DOHH2 (cell line): ENCODE measurements around the gene ARHGAP19.

Source experiments
- H3F3A ChIP-seq: fragments of 200-600 bp; sonication (generic), shearing (Covaris generic); 2 replicates; pipeline ENCODE4 v1.6.0; 2016; ENCODE audit warnings: antibody characterized with exemption, mild to moderate bottlenecking; ENCODE audit not compliant: control insufficient read depth, insufficient read depth
- H3K27ac ChIP-seq: fragments of 200-600 bp; sonication (generic); 2 replicates; pipeline ENCODE4 v1.5.1; 2014; ENCODE audit warnings: low read depth, mild to moderate bottlenecking, low read length, moderate library complexity
- H3K27me3 ChIP-seq: fragments of 200-600 bp; sonication (generic); 2 replicates; pipeline ENCODE4 v1.6.1; 2014; ENCODE audit warnings: mild to moderate bottlenecking, low read length, mixed read lengths; ENCODE audit not compliant: control insufficient read depth
- H3K36me3 ChIP-seq: fragments of 200-600 bp; sonication (generic); 2 replicates; pipeline ENCODE4 v1.6.1; 2014; ENCODE audit warnings: mild to moderate bottlenecking, low read length, moderate library complexity, mixed read lengths; ENCODE audit not compliant: control insufficient read depth
- H3K4me1 ChIP-seq: fragments of 200-600 bp; sonication (generic); 2 replicates; pipeline ENCODE4 v1.6.1; 2014; ENCODE audit warnings: mild to moderate bottlenecking, low read length, mixed read lengths; ENCODE audit not compliant: control insufficient read depth
- H3K4me2 ChIP-seq: fragments of 200-600 bp; sonication (generic); 2 replicates; pipeline ENCODE4 v1.6.0; 2014; ENCODE audit warnings: mild to moderate bottlenecking, low read length, moderate library complexity
- H3K4me3 ChIP-seq: fragments of 200-600 bp; sonication (generic); 2 replicates; pipeline ENCODE4 v1.5.1; 2014; ENCODE audit warnings: mild to moderate bottlenecking, low read length, mixed read lengths
- H3K79me2 ChIP-seq: fragments of 200-600 bp; sonication (generic); 2 replicates; pipeline ENCODE4 v1.6.1; 2014; ENCODE audit warnings: mild to moderate bottlenecking, low read length, mixed read lengths; ENCODE audit not compliant: control insufficient read depth
- H3K9me2 ChIP-seq: fragments of 200-600 bp; sonication (generic); replicated peaks from 2 replicates; pipeline ENCODE4 v1.6.1; 2014; ENCODE audit warnings: mild to moderate bottlenecking, low read length, mixed read lengths; ENCODE audit not compliant: control insufficient read depth
- H3K9me3 ChIP-seq: fragments of 200-600 bp; sonication (generic); 2 replicates; pipeline ENCODE4 v1.6.1; 2014; ENCODE audit warnings: antibody characterized with exemption, low read length, mixed read lengths; ENCODE audit not compliant: control insufficient read depth, insufficient read depth
- H4K20me1 ChIP-seq: fragments of 200-600 bp; sonication (generic); 2 replicates; pipeline ENCODE4 v1.6.0; 2014; ENCODE audit warnings: low read depth, mild to moderate bottlenecking, antibody characterized with exemption, low read length, moderate library complexity; ENCODE audit not compliant: control insufficient read depth, insufficient read depth
- CTCF ChIP-seq: fragments of 200-600 bp; sonication (generic); IDR thresholded peaks from one replicate; pipeline ENCODE4 v1.5.1; 2014; ENCODE audit warnings: antibody characterized with exemption, mild to moderate bottlenecking, low read depth, low read length; ENCODE audit not compliant: poor library complexity, severe bottlenecking
- EZH2phosphoT487 ChIP-seq: fragments of 200-600 bp; sonication (generic); IDR thresholded peaks from 2 replicates; pipeline ENCODE4 v1.6.1; 2017; ENCODE audit warnings: borderline replicate concordance, mild to moderate bottlenecking, antibody characterized with exemption, low read length, moderate library complexity, mixed read lengths

The ARHGAP19 gene

DNA sequence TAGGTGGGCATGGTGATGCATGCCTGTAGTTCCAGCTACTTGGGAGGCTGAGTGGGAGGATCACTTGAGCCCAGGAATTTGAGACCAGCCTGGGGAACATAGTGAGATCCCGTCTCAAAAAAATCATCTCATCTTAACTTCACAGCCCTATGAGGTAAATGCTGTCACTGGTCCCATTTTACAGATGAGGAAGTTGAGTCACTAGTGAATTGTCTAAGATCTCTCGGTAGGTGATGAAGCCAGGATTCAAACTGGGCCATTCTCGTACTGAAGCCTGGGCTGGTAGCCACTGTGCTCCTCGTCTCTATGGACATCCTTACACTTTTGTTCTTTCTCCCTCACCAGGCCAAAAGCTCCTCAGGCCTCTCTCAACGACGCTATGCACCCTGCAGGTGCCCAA, 113.1 kb downstream of the ARHGAP19 start:
- peaks cover 49% of the 10 kb centered on the region for H3K27me3 ChIP-seq
- no peak overlapping the region for H3K27ac ChIP-seq

DNA sequence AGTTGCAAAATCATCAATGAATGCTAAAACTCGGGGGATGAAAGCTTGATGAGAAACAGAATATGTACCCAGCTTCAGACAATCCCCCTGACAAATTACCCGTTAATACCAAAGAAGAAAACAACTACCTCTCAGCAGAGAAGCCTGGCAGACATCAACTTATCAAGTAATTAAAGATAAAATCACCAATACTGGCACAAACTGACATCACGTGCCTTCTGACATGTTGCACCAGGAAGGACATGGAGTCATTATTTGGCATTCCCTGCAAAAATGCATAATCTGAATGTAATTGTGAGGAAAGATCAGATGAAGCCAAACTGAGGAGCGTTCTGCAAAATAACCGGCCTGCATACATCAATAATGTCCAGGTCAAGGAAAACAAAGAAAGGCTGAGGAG, 114.4 kb downstream of the ARHGAP19 start:
- H3K4me3 ChIP-seq = no peak overlapping the region
- H4K20me1 ChIP-seq = no peaks in the 10 kb centered on the region
- no peaks in the 10 kb centered on the region for H3F3A ChIP-seq
- TF ChIP-seq CTCF = no peak
- TF ChIP-seq EZH2phosphoT487 = no peak
- peaks cover 36% of the 10 kb centered on the region for H3K27me3 ChIP-seq
- no peak overlapping the region for H3K4me2 ChIP-seq
- H3K9me3 ChIP-seq = no peaks in the 10 kb centered on the region
- H3K27ac ChIP-seq = no peak overlapping the region
- H3K4me1 ChIP-seq = no peaks in the 10 kb centered on the region
- H3K79me2 ChIP-seq = no peaks in the 10 kb centered on the region
- H3K36me3 ChIP-seq = no peaks in the 10 kb centered on the region
- H3K9me2 ChIP-seq = no peaks in the 10 kb centered on the region

More for the DNA sequence above, 113.1 kb downstream of the ARHGAP19 start:
- Histone ChIP-seq H3K9me3 (no peaks in the 10 kb centered on the region), H4K20me1 (no peaks in the 10 kb centered on the region), H3K36me3 (no peaks in the 10 kb centered on the region), H3K4me2 (no peak overlapping the region), H3K4me1 (no peaks in the 10 kb centered on the region), H3K4me3 (no peak overlapping the region), H3F3A (no peaks in the 10 kb centered on the region), H3K79me2 (no peaks in the 10 kb centered on the region), H3K9me2 (no peaks in the 10 kb centered on the region)
- TF ChIP-seq CTCF (no peak), EZH2phosphoT487 (no peak)

GRCh38 chr10:97176226-97176625, 116.2 kb downstream of the ARHGAP19 start:
- Histone ChIP-seq H3K27me3 (peaks cover 32% of the 10 kb centered on the region), H3K4me1 (no peaks in the 10 kb centered on the region), H3K4me3 (no peak overlapping the region), H3K9me2 (no peaks in the 10 kb centered on the region), H3K27ac (no peak overlapping the region), H3F3A (no peaks in the 10 kb centered on the region), H3K4me2 (no peak overlapping the region), H3K9me3 (no peaks in the 10 kb centered on the region), H3K79me2 (no peaks in the 10 kb centered on the region), H4K20me1 (no peaks in the 10 kb centered on the region), H3K36me3 (no peaks in the 10 kb centered on the region)
- TF ChIP-seq CTCF (no peak), EZH2phosphoT487 (no peak)

GRCh38 chr10:97175586-97175985, 116.9 kb downstream of the ARHGAP19 start:
- no peaks in the 10 kb centered on the region for H3K9me2 ChIP-seq
- no peaks in the 10 kb centered on the region for H3K36me3 ChIP-seq
- no peaks in the 10 kb centered on the region for H3F3A ChIP-seq
- no peak overlapping the region for H3K4me2 ChIP-seq
- no peak overlapping the region for H3K4me3 ChIP-seq
- H3K4me1 ChIP-seq = no peaks in the 10 kb centered on the region
- TF ChIP-seq EZH2phosphoT487 (no peak), CTCF (no peak)
- H4K20me1 ChIP-seq = no peaks in the 10 kb centered on the region
- no peak overlapping the region for H3K27ac ChIP-seq
- no peaks in the 10 kb centered on the region for H3K79me2 ChIP-seq
- H3K27me3 ChIP-seq = peaks cover 31% of the 10 kb centered on the region
- no peaks in the 10 kb centered on the region for H3K9me3 ChIP-seq
